Measurements from ENCODE around the gene ISLR2.
A peak's percentile ranks its signal among the peaks of the same experiment; 100 is the strongest.
"Not testable (repeated sequence)": the region's sequence is repeated elsewhere in the genome, so short reads cannot be mapped to it uniquely, and the experiment has no call there.

ISLR2 gene

GRCh38 chr15:74130155-74130848 lies at the start of gene ISLR2:
Gene ISLR2, plus strand, starts transcription at chr15:74130586. Its CDS starts 2,169 bp downstream, at chr15:74132755.
- no peak within 1 kb of the TSS for H3K27ac ChIP-seq
- no peak for TF ChIP-seq CTCF (conservative IDR thresholded peaks at IDR 0.05)

- not testable (repeated sequence) for H3K27ac ChIP-seq
Measured at GRCh38 chr15:74082450-74082849, 47.9 kb upstream of the ISLR2 start, which contains the start of gene GOLGA6A. Gene GOLGA6A, minus strand, starts transcription at chr15:74082550. Its CDS starts 41 bp downstream, at chr15:74082509.

GRCh38 chr15:74094567-74094966 lies 35.8 kb upstream of the ISLR2 start:
- not testable (repeated sequence) for H3K27ac ChIP-seq

- H3K27ac ChIP-seq = not testable (repeated sequence)
Measured at GRCh38 chr15:74095610-74096009, 34.8 kb upstream of the ISLR2 start.

GRCh38 chr15:74096753-74097474 lies 33.5 kb upstream of the ISLR2 start:
- not testable (repeated sequence) for H3K27ac ChIP-seq

- H3K27ac ChIP-seq = not testable (repeated sequence)
Measured at GRCh38 chr15:74099963-74100733, 30.2 kb upstream of the ISLR2 start.

GRCh38 chr15:74108111-74108510 lies 22.3 kb upstream of the ISLR2 start:
- no peak overlapping the region for H3K27ac ChIP-seq
- TF ChIP-seq CTCF (conservative IDR thresholded peaks at IDR 0.05) = no peak

- not testable (repeated sequence) for H3K27ac ChIP-seq
- TF ChIP-seq CTCF (conservative IDR thresholded peaks at IDR 0.05) = peak; percentile 10; the same call in 1 of the 2 replicates
Measured at GRCh38 chr15:74108611-74109010, 21.8 kb upstream of the ISLR2 start.

- no peak overlapping the region for H3K27ac ChIP-seq
- no peak for TF ChIP-seq CTCF (conservative IDR thresholded peaks at IDR 0.05)
Measured at GRCh38 chr15:74109713-74110112, 20.7 kb upstream of the ISLR2 start.

GRCh38 chr15:74120426-74120825 lies 10.0 kb upstream of the ISLR2 start:
- no peak for TF ChIP-seq CTCF (conservative IDR thresholded peaks at IDR 0.05)

More at GRCh38 chr15:74120426-74120825, 10.0 kb upstream of the ISLR2 start:
- H3K27ac ChIP-seq = no peak overlapping the region
